Endothelial cell of umbilical vein (primary cell): Measurements from ENCODE around the gene DCTD. TPM values are rescaled to one million over a fixed set of nuclear protein-coding genes. Genes with fewer than 3 reads are reported as not detected.

Experiments used
- BruUV-seq: library from RNA; stranded (reverse); fragments of 400-500 nt; replicated peaks from 2 replicates; lab custom pipeline; 2021; lab: Mats Ljungman, UMichigan
- CTCF ChIA-PET: fragments of 300-600, 350-600 bp; sonication (Branson Sonifier 250); formaldehyde crosslinking; loops from one replicate; lab custom pipeline; 2021; ENCODE audit warnings: antibody characterized with exemption, inconsistent platforms; lab: Charles Lee
- POLR2A ChIA-PET: fragments of 300-600, 350-600 bp; sonication (Branson Sonifier 250); formaldehyde crosslinking; loops from one replicate; lab custom pipeline; 2021; ENCODE audit warnings: antibody characterized with exemption, inconsistent platforms; lab: Charles Lee
- DNase-seq: peaks from one replicate; pipeline ENCODE4 v3.0.0-alpha.2; 2011; ENCODE audit warnings: low read depth, low spot score
- FAIRE-seq: peaks from 2 replicates; lab custom pipeline; 2011; peaks lifted over from hg19 to GRCh38; lab: Jason Lieb, UNC
- H2AFZ ChIP-seq: 2 replicates; pipeline ENCODE4 v1.6.0; 2012; ENCODE audit warnings: low read depth, low read length, control low read depth, inconsistent platforms
- H3K27ac ChIP-seq: 2 replicates; pipeline ENCODE4 v1.5.1; 2011; ENCODE audit warnings: low read depth, mild to moderate bottlenecking, control low read depth, low read length, moderate library complexity; ENCODE audit not compliant: insufficient read depth
- H3K27me3 ChIP-seq, 2 experiments: 2 replicates each; pipeline versions ENCODE4 v1.6.0 to v1.6.1; 2011; ENCODE audit warnings: low read length in 2 of 2, mixed read lengths in 1 of 2; ENCODE audit not compliant: control insufficient read depth in 2 of 2, insufficient read depth in 2 of 2
- H3K36me3 ChIP-seq, 2 experiments: 2 replicates in 1 of 2; 3 replicates in 1 of 2; pipeline ENCODE4 v1.5.1; 2011; ENCODE audit warnings: low read length in 2 of 2, mild to moderate bottlenecking in 1 of 2, moderate library complexity in 1 of 2; ENCODE audit not compliant: control insufficient read depth in 2 of 2, insufficient read depth in 2 of 2; ENCODE audit errors: extremely low read depth in 1 of 2
- H3K4me1 ChIP-seq: 3 replicates; pipeline ENCODE4 v1.5.1; 2011; ENCODE audit warnings: mild to moderate bottlenecking, low read length; ENCODE audit not compliant: control insufficient read depth, insufficient read depth; ENCODE audit errors: extremely low read depth
- H3K4me2 ChIP-seq: 2 replicates; pipeline ENCODE4 v1.6.1; 2011; ENCODE audit warnings: low read length, control low read depth, mixed read lengths; ENCODE audit not compliant: insufficient read depth
- H3K4me3 ChIP-seq, 3 experiments: fragments of 200-600 bp in 1 of 3; sonication (generic), shearing (Covaris generic) in 1 of 3; replicated peaks in 1 of 3; 2 replicates each; pipeline ENCODE4 v1.5.1; 2011 to 2016; ENCODE audit warnings: control low read depth in 3 of 3, low read length in 3 of 3, mild to moderate bottlenecking in 2 of 3, inconsistent platforms in 1 of 3, low read depth in 1 of 3, moderate library complexity in 1 of 3; ENCODE audit not compliant: insufficient read depth in 1 of 3
- H3K79me2 ChIP-seq: 2 replicates; pipeline ENCODE4 v1.6.0; 2012; ENCODE audit warnings: low read length, inconsistent platforms; ENCODE audit not compliant: control insufficient read depth, insufficient read depth
- H3K9ac ChIP-seq: replicated peaks from 2 replicates; pipeline ENCODE3; 2011; ENCODE audit warnings: low read length, control low read depth; ENCODE audit not compliant: insufficient read depth; ENCODE audit errors: extremely low read depth
- H3K9me1 ChIP-seq: replicated peaks from 3 replicates; pipeline ENCODE4 v1.6.0; 2011; ENCODE audit warnings: mild to moderate bottlenecking, low read length; ENCODE audit not compliant: control insufficient read depth, insufficient read depth; ENCODE audit errors: extremely low read depth
- H3K9me3 ChIP-seq: replicated peaks from 2 replicates; pipeline ENCODE4 v1.5.1; 2012; ENCODE audit warnings: low read length, inconsistent platforms; ENCODE audit not compliant: control insufficient read depth, insufficient read depth
- H4K20me1 ChIP-seq: replicated peaks from 2 replicates; pipeline ENCODE3; 2011; ENCODE audit warnings: mild to moderate bottlenecking, low read length; ENCODE audit not compliant: control insufficient read depth, insufficient read depth; ENCODE audit errors: extremely low read depth
- EZH2 ChIP-seq: IDR thresholded peaks from 2 replicates; pipeline ENCODE4 v1.6.1; 2012; ENCODE audit warnings: borderline replicate concordance, low read depth, mild to moderate bottlenecking, moderate library complexity, low read length, inconsistent platforms; ENCODE audit not compliant: severe bottlenecking
- FOS ChIP-seq: IDR thresholded peaks from 2 replicates; pipeline ENCODE4 v1.6.1; 2011; ENCODE audit warnings: mild to moderate bottlenecking, low read length, moderate library complexity, borderline replicate concordance; ENCODE audit not compliant: insufficient read depth
- GATA2 ChIP-seq: IDR thresholded peaks from 2 replicates; pipeline ENCODE4 v1.7.0; 2011; ENCODE audit warnings: low read depth, mild to moderate bottlenecking, moderate library complexity, mixed read lengths, low read length; ENCODE audit not compliant: insufficient read length, insufficient read depth
- JUN ChIP-seq: IDR thresholded peaks from 2 replicates; pipeline ENCODE4 v1.6.1; 2011; ENCODE audit warnings: borderline replicate concordance, low read depth; ENCODE audit not compliant: insufficient read length, insufficient read depth
- MAX ChIP-seq: IDR thresholded peaks from 2 replicates; pipeline ENCODE4 v1.6.1; 2011; ENCODE audit not compliant: insufficient read depth, insufficient read length
- MYC ChIP-seq: IDR thresholded peaks from one replicate; pipeline ENCODE4 v1.6.1; 2011; ENCODE audit warnings: mild to moderate bottlenecking, low read depth, low read length
- POLR2A ChIP-seq: IDR thresholded peaks from 2 replicates; pipeline ENCODE4 v1.6.1; 2012; ENCODE audit warnings: low read depth, mild to moderate bottlenecking, control low read depth, low read length
- POLR2AphosphoS5 ChIP-seq: IDR thresholded peaks from 2 replicates; pipeline ENCODE4 v1.6.1; 2012; ENCODE audit warnings: low read depth, mild to moderate bottlenecking, control low read depth, low read length, moderate library complexity; ENCODE audit not compliant: insufficient read depth
- dilution Hi-C: fragments of 300-500 bp; cut with MboI; formaldehyde crosslinking; loops from one replicate; pipeline ENCODE4 v1.15.0; 2019; ENCODE audit warnings: low sequenced_read_pairs; ENCODE audit not compliant: extremely low pct_ligation_motif_present
- intact Hi-C: fragments of 100-400 bp; cut with micrococcal nuclease; formaldehyde crosslinking; loops from one replicate; pipeline ENCODE4 v1.10.0; 2022
- polyA plus RNA-seq, 4 experiments: library from polyadenylated mRNA; depleted of rRNA in 3 of 4; stranded (reverse) in 3 of 4; unstranded in 1 of 4; fragments of >200 nt; gene quantifications; 2 replicates each; pipeline versions ENCODE4 v1.2.1 to v1.2.3, GENCODE V29; 2011 to 2012; ENCODE audit warnings: missing spikeins in 1 of 4
- total RNA-seq: library from RNA; stranded (reverse); gene quantifications from 2 replicates; pipeline ENCODE4 v1.2.3, GENCODE V29; 2021
- TF ChIP-seq, protein P1 (sequence below), 2 donors: IDR thresholded peaks; 1 replicate in 1 of 2; 2 replicates in 1 of 2; pipeline ENCODE4 v1.5.1; 2011; ENCODE audit warnings: low read length in 2 of 2, mild to moderate bottlenecking in 2 of 2, moderate library complexity in 2 of 2, control low read depth in 1 of 2, inconsistent platforms in 1 of 2, low read depth in 1 of 2; ENCODE audit not compliant: insufficient read depth in 1 of 2; ENCODE audit errors: extremely low read depth in 1 of 2

DCTD gene
- total and polyA plus RNA-seq, 2 donors (not counting 3 experiments of a cell fraction or from before 2014, with no cell fraction given) = 105 to 111 TPM

DNA sequence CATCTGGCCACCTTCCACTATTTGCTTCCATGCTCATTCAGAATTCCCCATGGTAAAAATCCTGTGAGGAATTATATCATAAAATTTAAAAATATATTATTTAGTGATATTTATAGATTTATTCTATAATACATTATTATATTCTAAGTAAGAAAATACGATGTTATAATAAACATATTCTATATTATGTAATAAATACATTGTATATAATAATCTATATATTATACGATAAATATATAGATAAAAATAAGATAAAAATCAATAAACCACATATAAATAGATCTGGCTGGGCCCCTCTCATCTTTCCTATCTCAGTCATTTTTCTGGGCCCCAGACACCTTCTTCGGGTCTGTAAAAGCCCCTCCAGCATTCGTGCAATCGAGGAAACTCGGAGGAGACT lies 68.5 kb downstream of the DCTD start:
- Histone ChIP-seq H4K20me1 (no peaks in the 10 kb centered on the region), H3K9me1 (no peaks in the 10 kb centered on the region), H3K4me2 (no peak overlapping the region), H3K27ac (no peak overlapping the region), H3K79me2 (no peaks in the 10 kb centered on the region), H3K4me3 (no peak overlapping the region), H3K9ac (no peak overlapping the region), H3K36me3 (no peaks in the 10 kb centered on the region), H3K27me3 (no peaks in the 10 kb centered on the region), H3K4me1 (no peaks in the 10 kb centered on the region), H2AFZ (no peak overlapping the region), H3K9me3 (no peaks in the 10 kb centered on the region)
- no peak for FAIRE-seq
- CTCF ChIA-PET = no interaction called here
- intact Hi-C loops (no loop called here), dilution Hi-C loops (no loop called here)
- DNase-seq = no peak
- TF ChIP-seq FOS (no peak), JUN (no peak), POLR2A (no peak), EZH2 (no peak), POLR2AphosphoS5 (no peak), GATA2 (no peak), MYC (no peak), MAX (no peak)
- TF ChIP-seq, protein P1, sequence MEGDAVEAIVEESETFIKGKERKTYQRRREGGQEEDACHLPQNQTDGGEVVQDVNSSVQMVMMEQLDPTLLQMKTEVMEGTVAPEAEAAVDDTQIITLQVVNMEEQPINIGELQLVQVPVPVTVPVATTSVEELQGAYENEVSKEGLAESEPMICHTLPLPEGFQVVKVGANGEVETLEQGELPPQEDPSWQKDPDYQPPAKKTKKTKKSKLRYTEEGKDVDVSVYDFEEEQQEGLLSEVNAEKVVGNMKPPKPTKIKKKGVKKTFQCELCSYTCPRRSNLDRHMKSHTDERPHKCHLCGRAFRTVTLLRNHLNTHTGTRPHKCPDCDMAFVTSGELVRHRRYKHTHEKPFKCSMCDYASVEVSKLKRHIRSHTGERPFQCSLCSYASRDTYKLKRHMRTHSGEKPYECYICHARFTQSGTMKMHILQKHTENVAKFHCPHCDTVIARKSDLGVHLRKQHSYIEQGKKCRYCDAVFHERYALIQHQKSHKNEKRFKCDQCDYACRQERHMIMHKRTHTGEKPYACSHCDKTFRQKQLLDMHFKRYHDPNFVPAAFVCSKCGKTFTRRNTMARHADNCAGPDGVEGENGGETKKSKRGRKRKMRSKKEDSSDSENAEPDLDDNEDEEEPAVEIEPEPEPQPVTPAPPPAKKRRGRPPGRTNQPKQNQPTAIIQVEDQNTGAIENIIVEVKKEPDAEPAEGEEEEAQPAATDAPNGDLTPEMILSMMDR (IDR thresholded peaks at IDR 0.05; ENCODE audit: extremely low read depth in 1 of 2, insufficient read depth in 1 of 2, low read depth in 1 of 2, low read length in 2 of 2) = no peak
- no TSS peak for BruUV-seq
- POLR2A ChIA-PET = no interaction called here
